GM23248 (cell line): ENCODE measurements around the gene ASPRV1.

Experiments
- EZH2 ChIP-seq: fragments of 200-600 bp; sonication (generic); IDR thresholded peaks from 2 replicates; pipeline ENCODE4 v1.6.1; 2018; ENCODE audit warnings: antibody characterized with exemption, mild to moderate bottlenecking; ENCODE audit not compliant: insufficient read depth, poor library complexity, severe bottlenecking
- EZH2phosphoT487 ChIP-seq: fragments of 200-600 bp; sonication (generic); IDR thresholded peaks from 2 replicates; pipeline ENCODE4 v1.6.1; 2018; ENCODE audit warnings: antibody characterized with exemption, moderate library complexity, mild to moderate bottlenecking, low read depth; ENCODE audit not compliant: insufficient read depth

- TF ChIP-seq EZH2 (no peak), EZH2phosphoT487 (no peak)
Measured at GRCh38 chr2:69918401-69918800, 43.0 kb downstream of the ASPRV1 start.
